NT2/D1 (cell line): ENCODE measurements around the gene SLC39A5.

Experiments
- SUZ12 ChIP-seq: IDR thresholded peaks from 2 replicates; pipeline ENCODE4 v1.6.1; 2011; ENCODE audit not compliant: insufficient read length, insufficient read depth; ENCODE audit errors: extremely low read depth
- YY1 ChIP-seq: IDR thresholded peaks from 2 replicates; pipeline ENCODE4 v1.6.1; 2011; ENCODE audit not compliant: insufficient read length, insufficient read depth
- ZNF274 ChIP-seq: IDR thresholded peaks from 2 replicates; pipeline ENCODE4 v1.6.1; 2011; ENCODE audit warnings: mild to moderate bottlenecking, low read depth, low read length

GRCh38 chr12:56198836-56199235 is 31.0 kb upstream of the SLC39A5 start:
- TF ChIP-seq SUZ12 (no peak), ZNF274 (no peak), YY1 (no peak)
